Adrenal gland (tissue), 12 donors: Measurements from ENCODE around the gene ENAH. TPM values are rescaled to one million over a fixed set of nuclear protein-coding genes. Genes with fewer than 3 reads are reported as not detected.

Experiments
- DNase-seq, 7 donors: peaks; one replicate each; pipeline ENCODE4 v3.0.0-alpha.2; 2019 to 2020
- H3K27ac ChIP-seq, 5 donors: fragments of 200-600 bp; sonication (generic) in 4 of 5; 1 replicate in 3 of 5; 2 replicates in 2 of 5; pipeline versions ENCODE4 v1.5.1 to v1.8.0; 2016 to 2020; ENCODE audit warnings: mild to moderate bottlenecking in 1 of 5
- H3K27me3 ChIP-seq: fragments of 200-600 bp; 2 replicates; pipeline ENCODE4 v1.8.0; 2021
- H3K36me3 ChIP-seq, 2 donors: fragments of 200-600 bp; replicated peaks in 1 of 2; 1 replicate in 1 of 2; 2 replicates in 1 of 2; pipeline versions ENCODE4 v1.5.1 to v1.8.0; 2018 to 2022
- H3K4me1 ChIP-seq, 2 donors: fragments of 200-600 bp; replicated peaks in 1 of 2; 1 replicate in 1 of 2; 2 replicates in 1 of 2; pipeline versions ENCODE4 v1.5.1 to v1.8.0; 2018 to 2021
- H3K4me3 ChIP-seq, 4 donors: fragments of 200-600 bp; sonication (generic) in 3 of 4; one replicate each; pipeline ENCODE4 v1.5.1; 2016 to 2018
- H3K9me3 ChIP-seq, 3 donors: fragments of 200-600 bp; sonication (generic) in 1 of 3; replicated peaks in 1 of 3; 1 replicate in 2 of 3; 2 replicates in 1 of 3; pipeline versions ENCODE4 v1.5.1 to v1.8.0; 2016 to 2021
- POLR2A ChIP-seq, 2 donors: fragments of 450-650 bp; IDR thresholded peaks; one replicate each; pipeline ENCODE4 v1.6.1; 2017; ENCODE audit warnings: antibody characterized with exemption in 2 of 2, mild to moderate bottlenecking in 2 of 2, moderate library complexity in 1 of 2
- WGBS, 4 donors: extraction: QIAGEN DNeasy Blood & Tissue Kit in 2 of 4; methylation state at CpG; one replicate each; pipeline versions ENCODE4 v1.1.5 to v1.1.7; 2013 to 2017; 5-methylcytosine and 5-hydroxymethylcytosine counted together
- intact Hi-C, 2 donors: fragments of 100-400 bp; cut with DNase I; formaldehyde crosslinking; loops; one replicate each; pipeline versions ENCODE4 v1.14.1 to v1.15.0; 2022 to 2023
- polyA plus RNA-seq, 3 donors: library from polyadenylated mRNA; stranded (reverse); fragments of 200-250 nt in 2 of 3; fragments of 350-450 nt in 1 of 3; fragmentation: Illumina TruSeq in 1 of 3; extraction: RNeasy Lipid Tissue Mini Kit (QIAGEN cat#74804) in 1 of 3; gene quantifications; one replicate each; pipeline ENCODE4 v1.2.3, GENCODE V29; 2013 to 2014
- total RNA-seq, 9 donors: library from RNA; depleted of rRNA in 4 of 9; stranded (reverse); fragments of >200 nt in 4 of 9; fragments of 120-200 nt in 1 of 9; fragmentation: NEBNext Ultra II Directional in 1 of 9; extraction: Animal tissue kit (Norgen Biotek cat#: 25700) in 1 of 9; gene quantifications; one replicate each; pipeline versions ENCODE4 v1.1.0 to v1.2.4, GENCODE V29; 2013 to 2023
- TF ChIP-seq, protein P1 (sequence below), 6 experiments: fragments of 450-650 bp in 4 of 6; fragments of 200-600 bp in 2 of 6; sonication (generic) in 1 of 6; IDR thresholded peaks; 1 replicate in 5 of 6; 2 replicates in 1 of 6; pipeline versions ENCODE4 v1.5.1 to v1.8.0; 2016 to 2021; ENCODE audit warnings: antibody characterized with exemption in 6 of 6, mild to moderate bottlenecking in 2 of 6, moderate library complexity in 1 of 6
- donor health status: healthy with polysubstance abuse.
- donor health status: Bipolar disorder and iron deficiency.
- donor health status: DM: yes; HTN: yes; CAD: no.
- donor health status: DM: no; HTN: no; CAD: no.
- donor health status: DM: no; HTN: no; CAD: no.
- donor health status: DM: yes; HTN: yes; CAD: no.

ENAH gene
- total and polyA plus RNA-seq, 12 donors, result 10.0 to 142 (median 71.9) TPM

DNA sequence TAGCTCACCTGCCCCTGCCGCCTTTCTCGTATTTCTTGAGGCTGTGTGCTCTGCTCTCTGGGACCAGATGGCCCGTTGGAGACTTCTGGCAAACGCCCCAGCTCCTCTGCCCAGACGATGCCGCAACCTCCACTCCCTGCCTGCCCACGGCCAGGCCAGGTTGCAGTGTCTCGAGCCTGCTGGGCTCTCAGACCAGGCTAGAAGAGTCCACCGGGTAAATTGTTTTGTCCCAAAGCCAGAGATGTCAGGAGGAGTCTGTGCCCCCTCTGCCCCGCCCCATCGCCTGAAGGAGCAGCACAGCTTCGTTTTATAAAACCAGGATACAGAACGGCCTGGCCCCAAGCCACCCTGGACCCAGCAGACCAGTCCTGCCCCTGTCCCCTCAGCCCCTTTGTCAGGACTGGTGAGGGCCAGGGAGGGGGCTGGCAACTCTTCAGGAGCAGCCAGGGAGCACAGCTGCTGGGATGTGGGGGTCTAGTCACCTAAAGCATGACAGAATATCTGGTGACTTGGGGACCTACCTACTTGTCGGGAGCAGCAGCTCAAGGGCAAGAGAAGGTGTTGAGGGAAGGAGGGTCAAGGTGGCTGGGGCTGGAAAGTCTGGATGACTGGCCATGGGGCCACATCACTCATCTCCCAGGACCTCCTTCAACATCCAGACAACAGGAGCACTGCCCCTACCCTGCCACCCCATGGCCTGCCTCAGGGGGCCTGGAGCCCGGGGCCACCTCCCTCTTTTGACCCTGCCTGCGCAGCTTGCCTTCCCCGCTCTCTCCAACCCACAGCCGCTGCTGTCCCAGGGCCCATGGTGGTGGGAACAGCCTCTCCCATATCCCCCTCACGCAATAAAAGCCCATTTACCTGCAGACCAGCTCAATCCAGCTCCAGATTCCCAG is 191.1 kb downstream of the ENAH start:
- 43 to 69% (median 62%) methylated on average over 7 to 19 of the region's 19 CpGs for WGBS, 4 donors
- H3K36me3 ChIP-seq, result no peaks in the 10 kb centered on the region
- no peaks in the 10 kb centered on the region for H3K27me3 ChIP-seq
- H3K4me1 ChIP-seq, result peaks cover 0 to 17% of the 10 kb centered on the region in 2 donors
- intact Hi-C loops, result no loop called here
- peak overlapping the region in 1 of 5 donors; percentile 3 for H3K27ac ChIP-seq
- H3K4me3 ChIP-seq, result no peak overlapping the region
- peak in 6 of 7 donors; percentile 70 to 85 (median 76) for DNase-seq
- TF ChIP-seq, protein P1, sequence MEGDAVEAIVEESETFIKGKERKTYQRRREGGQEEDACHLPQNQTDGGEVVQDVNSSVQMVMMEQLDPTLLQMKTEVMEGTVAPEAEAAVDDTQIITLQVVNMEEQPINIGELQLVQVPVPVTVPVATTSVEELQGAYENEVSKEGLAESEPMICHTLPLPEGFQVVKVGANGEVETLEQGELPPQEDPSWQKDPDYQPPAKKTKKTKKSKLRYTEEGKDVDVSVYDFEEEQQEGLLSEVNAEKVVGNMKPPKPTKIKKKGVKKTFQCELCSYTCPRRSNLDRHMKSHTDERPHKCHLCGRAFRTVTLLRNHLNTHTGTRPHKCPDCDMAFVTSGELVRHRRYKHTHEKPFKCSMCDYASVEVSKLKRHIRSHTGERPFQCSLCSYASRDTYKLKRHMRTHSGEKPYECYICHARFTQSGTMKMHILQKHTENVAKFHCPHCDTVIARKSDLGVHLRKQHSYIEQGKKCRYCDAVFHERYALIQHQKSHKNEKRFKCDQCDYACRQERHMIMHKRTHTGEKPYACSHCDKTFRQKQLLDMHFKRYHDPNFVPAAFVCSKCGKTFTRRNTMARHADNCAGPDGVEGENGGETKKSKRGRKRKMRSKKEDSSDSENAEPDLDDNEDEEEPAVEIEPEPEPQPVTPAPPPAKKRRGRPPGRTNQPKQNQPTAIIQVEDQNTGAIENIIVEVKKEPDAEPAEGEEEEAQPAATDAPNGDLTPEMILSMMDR (IDR thresholded peaks at IDR 0.05), result no peak
- no peak for TF ChIP-seq POLR2A (IDR thresholded peaks at IDR 0.05)
- no peaks in the 10 kb centered on the region for H3K9me3 ChIP-seq

DNA sequence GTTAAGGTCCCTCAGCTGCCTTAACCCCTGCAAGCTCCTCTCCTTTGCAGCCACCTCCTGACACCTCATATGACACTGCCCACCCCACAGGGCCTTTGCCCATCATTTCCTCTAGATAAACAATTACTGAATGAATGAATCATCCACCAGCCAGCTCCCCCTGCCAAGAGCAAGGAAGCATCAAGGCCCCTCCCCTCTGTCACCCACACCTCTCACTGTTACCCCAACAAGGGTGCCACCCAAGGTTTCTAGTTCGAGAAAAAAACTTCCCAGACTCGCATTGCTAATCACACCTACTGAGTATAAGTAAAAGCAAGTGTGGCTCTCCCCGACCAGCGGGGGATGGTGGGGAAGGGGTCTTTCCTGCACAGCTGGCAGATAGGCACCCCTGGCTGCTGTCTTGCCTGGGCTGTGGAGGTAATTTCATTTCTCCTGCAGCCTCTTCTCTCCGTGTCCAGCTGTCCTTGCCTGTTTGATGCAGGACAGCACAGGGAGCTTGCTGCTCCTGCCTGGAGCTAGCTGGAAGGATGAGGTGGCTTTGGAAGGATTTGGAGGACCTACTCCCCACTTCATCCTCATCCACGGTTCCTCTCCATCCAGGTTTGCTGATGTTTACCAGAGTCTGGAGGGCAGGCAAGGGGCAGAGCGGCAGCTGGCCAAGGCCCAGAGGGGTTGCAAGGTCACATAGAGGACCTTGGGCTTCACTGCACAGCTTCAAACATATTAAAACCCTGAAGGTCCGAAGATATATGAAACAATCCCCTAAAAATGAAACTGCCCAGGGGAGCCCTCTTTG is 192.0 kb downstream of the ENAH start:
- no peaks in the 10 kb centered on the region for H3K36me3 ChIP-seq
- H3K27me3 ChIP-seq, result no peaks in the 10 kb centered on the region
- no peak for TF ChIP-seq POLR2A (IDR thresholded peaks at IDR 0.05)
- TF ChIP-seq, protein P1 (IDR thresholded peaks at IDR 0.05), result no peak
- H3K9me3 ChIP-seq, result no peaks in the 10 kb centered on the region
- peak overlapping the region in 1 of 5 donors; percentile 3 for H3K27ac ChIP-seq
- intact Hi-C loops, result no loop called here
- H3K4me1 ChIP-seq, result peaks cover 0 to 17% of the 10 kb centered on the region in 2 donors
- H3K4me3 ChIP-seq, result no peak overlapping the region
- DNase-seq, result peak in 2 of 7 donors; percentile 7 to 13
- WGBS, 4 donors, result 61 to 72% (median 65%) methylated on average over 6 to 8 of the region's 8 CpGs

DNA sequence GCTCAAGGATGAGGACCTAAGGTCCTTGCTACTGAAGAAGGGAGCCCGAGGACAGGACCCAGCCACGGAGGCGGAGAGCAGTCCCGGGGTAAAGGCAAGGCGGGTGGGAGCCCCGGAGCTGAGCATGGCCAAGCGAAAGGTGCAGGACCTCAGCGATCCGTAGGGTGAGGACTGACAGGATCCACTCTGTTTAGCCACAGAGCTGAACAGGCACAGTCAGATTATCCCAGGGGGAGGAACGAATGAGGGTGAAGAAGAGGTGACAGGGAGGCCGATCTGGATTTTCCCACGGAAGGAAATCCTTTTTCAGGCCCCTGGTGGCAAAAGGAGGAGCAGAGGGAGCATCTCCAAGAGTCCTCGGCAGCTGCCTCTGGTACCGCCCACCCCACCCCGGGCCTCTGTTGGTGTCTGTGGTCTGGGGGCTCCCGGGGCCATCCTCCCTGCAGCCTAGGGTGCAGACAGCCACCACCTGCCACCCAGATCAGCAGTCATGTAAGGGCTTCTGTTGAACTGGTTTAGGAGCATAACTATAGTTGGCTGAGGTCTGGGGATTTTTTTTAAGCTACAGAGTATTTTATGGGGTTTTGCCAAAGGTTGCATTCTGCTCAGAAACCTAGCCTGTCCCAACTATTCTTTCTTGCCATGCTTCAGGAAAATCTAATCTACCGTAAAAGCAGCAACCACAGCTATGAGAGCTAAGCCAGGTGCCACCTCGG is 192.7 kb downstream of the ENAH start:
- WGBS, 4 donors, result 64 to 86% (median 73%) methylated on average over 16 to 18 of the region's 18 CpGs
- peak in 3 of 7 donors; percentile 4 to 16 (median 12) for DNase-seq
- no peak for TF ChIP-seq POLR2A (IDR thresholded peaks at IDR 0.05)
- TF ChIP-seq, protein P1 (IDR thresholded peaks at IDR 0.05), result no peak
- no peaks in the 10 kb centered on the region for H3K36me3 ChIP-seq
- intact Hi-C loops, result no loop called here
- no peaks in the 10 kb centered on the region for H3K9me3 ChIP-seq
- H3K4me1 ChIP-seq, result peaks cover 0 to 18% of the 10 kb centered on the region in 2 donors
- no peak overlapping the region for H3K27ac ChIP-seq
- no peaks in the 10 kb centered on the region for H3K27me3 ChIP-seq
- no peak overlapping the region for H3K4me3 ChIP-seq
